H1 (cell line): ENCODE results near the gene ZNF284. TPM values are rescaled to one million over a fixed set of nuclear protein-coding genes. Genes with fewer than 3 reads are reported as not detected.

Experiments
- polyA plus RNA-seq, 7 experiments: library from polyadenylated mRNA; depleted of rRNA in 3 of 7; stranded (reverse) in 5 of 7; unstranded in 2 of 7; fragments of >200 nt in 5 of 7; fragments of 200-250 nt in 2 of 7; gene quantifications; 1 replicate in 5 of 7; 2 replicates in 1 of 7; 4 replicates in 1 of 7; pipeline versions ENCODE4 v1.2.1 to v1.2.3, GENCODE V29; 2011 to 2013; ENCODE audit warnings: missing spikeins in 2 of 7, mixed read lengths in 2 of 7
- small RNA-seq: library from polyadenylated mRNA; stranded (forward); fragments of <200 nt; extraction: miRNeasy Mini kit (QIAGEN cat#:217004); gene quantifications from one replicate; pipeline ENCODE3, GENCODE V24; 2013; ENCODE audit not compliant: insufficient read depth
- total RNA-seq: library from RNA; stranded (reverse); fragmentation: NEBNext Ultra II Directional; extraction: Animal tissue kit (Norgen Biotek cat#: 25700); gene quantifications from 2 replicates; pipeline ENCODE4 v1.2.1, GENCODE V29; 2021

Gene ZNF284
- total and polyA plus RNA-seq, 2 of the 8 experiments (the other 6 are each of a cell fraction or from before 2014, with no cell fraction given) = 1.1 to 3.4 TPM

Small RNA genes lying within 50 kb of the gene (small RNA-seq; reads per million reads assigned to genes)
- gene RNU6-902P = not detected

Other genes starting within 250 kb of the ZNF284 start
- 3.6 and 4.3 TPM in 2 replicates for gene ZNF283, start 244.8 kb upstream of the ZNF284 start, total RNA-seq
- 1.1 and 1.6 TPM in 2 replicates for gene ZNF283, start 244.8 kb upstream of the ZNF284 start, polyA plus RNA-seq (2011; rRNA removed)
- 3.0 and 4.0 TPM in 2 replicates for gene ZNF404, start 188.2 kb upstream of the ZNF284 start, total RNA-seq
- 0.41 and 0.60 TPM in 2 replicates for gene ZNF404, start 188.2 kb upstream of the ZNF284 start, polyA plus RNA-seq (2011; rRNA removed)
- 13.1 and 16.2 TPM in 2 replicates for gene ZNF45, start 136.9 kb upstream of the ZNF284 start, total RNA-seq
- 4.6 and 4.8 TPM in 2 replicates for gene ZNF45, start 136.9 kb upstream of the ZNF284 start, polyA plus RNA-seq (2011; rRNA removed)
- 8.4 and 8.9 TPM in 2 replicates for gene ZNF221, start 120.9 kb upstream of the ZNF284 start, total RNA-seq
- 0.50 and 0.60 TPM in 2 replicates for gene ZNF221, start 120.9 kb upstream of the ZNF284 start, polyA plus RNA-seq (2011; rRNA removed)
- 8.6 and 9.0 TPM in 2 replicates for gene ZNF155, start 88.0 kb upstream of the ZNF284 start, total RNA-seq
- gene ZNF155, start 88.0 kb upstream of the ZNF284 start, polyA plus RNA-seq (2011; rRNA removed) = 2.0 and 3.1 TPM in 2 replicates
- 2.5 and 3.6 TPM in 2 replicates for gene ZNF230, start 69.2 kb upstream of the ZNF284 start, total RNA-seq
- gene ZNF230, start 69.2 kb upstream of the ZNF284 start, polyA plus RNA-seq (2011; rRNA removed) = 1.1 and 1.5 TPM in 2 replicates
- 3.4 and 3.8 TPM in 2 replicates for gene ZNF222, start 46.8 kb upstream of the ZNF284 start, total RNA-seq
- gene ZNF222, start 46.8 kb upstream of the ZNF284 start, polyA plus RNA-seq (2011; rRNA removed) = 0.75 and 1.7 TPM in 2 replicates
- gene ZNF223, start 20.1 kb upstream of the ZNF284 start, total RNA-seq = 3.9 and 4.3 TPM in 2 replicates
- 1.0 and 1.7 TPM in 2 replicates for gene ZNF223, start 20.1 kb upstream of the ZNF284 start, polyA plus RNA-seq (2011; rRNA removed)
- 12.7 and 17.2 TPM in 2 replicates for gene ZNF224, start 22.2 kb downstream of the ZNF284 start, total RNA-seq
- gene ZNF224, start 22.2 kb downstream of the ZNF284 start, polyA plus RNA-seq (2011; rRNA removed) = 3.7 and 4.3 TPM in 2 replicates
- 4.3 and 5.0 TPM in 2 replicates for gene ZNF225, start 41.2 kb downstream of the ZNF284 start, total RNA-seq
- gene ZNF225, start 41.2 kb downstream of the ZNF284 start, polyA plus RNA-seq (2011; rRNA removed) = 0.60 and 0.98 TPM in 2 replicates
- gene ZNF234, start 69.4 kb downstream of the ZNF284 start, total RNA-seq = 8.7 and 12.3 TPM in 2 replicates
- 1.3 and 1.9 TPM in 2 replicates for gene ZNF234, start 69.4 kb downstream of the ZNF284 start, polyA plus RNA-seq (2011; rRNA removed)
- 12.6 and 18.3 TPM in 2 replicates for gene ZNF226, start 92.9 kb downstream of the ZNF284 start, total RNA-seq
- 3.2 and 4.1 TPM in 2 replicates for gene ZNF226, start 92.9 kb downstream of the ZNF284 start, polyA plus RNA-seq (2011; rRNA removed)
- 23.9 and 25.8 TPM in 2 replicates for gene ZNF227, start 140.4 kb downstream of the ZNF284 start, total RNA-seq
- gene ZNF227, start 140.4 kb downstream of the ZNF284 start, polyA plus RNA-seq (2011; rRNA removed) = 3.2 and 4.9 TPM in 2 replicates
- gene ZNF233, start 187.7 kb downstream of the ZNF284 start, total RNA-seq = 1.6 and 1.8 TPM in 2 replicates
- gene ZNF233, start 187.7 kb downstream of the ZNF284 start, polyA plus RNA-seq (2011; rRNA removed) = 0.19 and 0.54 TPM in 2 replicates
- 4.5 and 5.3 TPM in 2 replicates for gene ZNF235, start 232.9 kb downstream of the ZNF284 start, total RNA-seq
- 1.1 and 2.0 TPM in 2 replicates for gene ZNF235, start 232.9 kb downstream of the ZNF284 start, polyA plus RNA-seq (2011; rRNA removed)